GM18511 (cell line): ENCODE measurements around the gene PRPS1.
"Not testable (repeated sequence)": the region's sequence is repeated elsewhere in the genome, so short reads cannot be mapped to it uniquely, and the experiment has no call there.

Experiments used
- ATAC-seq: cut with Tn5 transposase; IDR thresholded peaks from one replicate; pipeline ENCODE4 v1.9.1; 2021; ENCODE audit warnings: mild to moderate bottlenecking, moderate library complexity; ENCODE audit not compliant: unreplicated experiment

The PRPS1 gene

GRCh38 chrX:107627838-107628661 is at the start of gene PRPS1:
Gene PRPS1, plus strand, starts transcription at chrX:107628510. Its CDS starts 119 bp downstream, at chrX:107628629.
- peak; percentile 98 for ATAC-seq

DNA sequence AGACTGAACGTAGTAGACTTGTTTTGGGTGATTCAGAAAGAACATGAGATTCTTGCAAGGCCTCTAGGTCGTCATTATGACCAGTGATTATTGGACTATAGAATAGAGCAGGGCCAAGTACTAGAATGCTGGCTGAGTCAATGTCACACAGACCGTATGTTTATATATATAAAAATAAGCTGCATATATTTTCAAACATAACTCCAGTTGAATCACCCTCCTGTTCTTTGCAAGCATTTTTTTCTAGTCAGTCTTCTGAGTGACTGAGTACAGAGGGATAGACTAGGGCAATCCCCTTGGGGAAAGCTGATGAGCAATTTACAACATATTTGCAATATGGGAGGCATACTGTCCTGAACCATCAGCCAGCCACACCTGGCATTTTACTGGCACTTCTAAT is 48.4 kb upstream of the PRPS1 start:
- no peak for ATAC-seq

GRCh38 chrX:107581923-107582322 is 46.4 kb upstream of the PRPS1 start:
- ATAC-seq = no peak

DNA sequence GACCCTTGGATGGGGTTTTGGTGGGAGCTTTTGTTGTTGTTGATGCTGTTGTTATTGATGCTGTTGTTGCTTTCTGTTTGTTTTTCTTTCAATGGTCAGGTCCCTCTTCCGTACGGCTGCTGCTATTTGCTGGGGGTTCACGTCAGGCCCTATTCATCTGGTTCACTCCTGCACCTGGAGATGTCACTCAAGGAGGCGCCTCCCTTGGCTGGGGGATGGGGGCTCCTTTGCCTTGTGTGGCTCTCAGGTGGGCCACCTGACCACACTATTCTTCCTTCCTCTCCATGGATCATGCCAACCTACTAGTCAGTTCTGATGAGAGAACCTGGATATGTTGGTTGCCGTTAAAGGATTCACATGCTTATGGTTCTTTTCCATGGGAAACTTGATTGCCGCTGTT is 39.1 kb upstream of the PRPS1 start:
- no peak for ATAC-seq

DNA sequence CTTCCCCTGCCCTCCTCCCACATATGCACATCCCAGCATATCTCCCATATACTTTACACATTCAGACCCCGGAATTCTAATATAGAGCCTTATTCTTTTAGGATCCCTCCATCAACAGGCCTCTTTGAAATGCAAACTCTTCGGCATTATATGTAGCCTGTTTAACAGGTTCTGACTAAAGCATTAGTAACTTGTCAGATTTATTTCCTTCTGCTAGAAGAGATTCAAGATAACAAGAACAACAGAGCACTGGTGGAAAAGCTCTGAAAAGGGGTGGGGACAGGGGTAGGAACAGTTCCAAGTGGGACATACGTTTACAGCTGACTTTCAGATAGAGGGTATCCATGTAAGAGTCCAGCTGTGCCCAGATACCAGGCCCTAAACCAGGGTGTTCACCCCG is 31.7 kb upstream of the PRPS1 start:
- ATAC-seq = no peak

DNA sequence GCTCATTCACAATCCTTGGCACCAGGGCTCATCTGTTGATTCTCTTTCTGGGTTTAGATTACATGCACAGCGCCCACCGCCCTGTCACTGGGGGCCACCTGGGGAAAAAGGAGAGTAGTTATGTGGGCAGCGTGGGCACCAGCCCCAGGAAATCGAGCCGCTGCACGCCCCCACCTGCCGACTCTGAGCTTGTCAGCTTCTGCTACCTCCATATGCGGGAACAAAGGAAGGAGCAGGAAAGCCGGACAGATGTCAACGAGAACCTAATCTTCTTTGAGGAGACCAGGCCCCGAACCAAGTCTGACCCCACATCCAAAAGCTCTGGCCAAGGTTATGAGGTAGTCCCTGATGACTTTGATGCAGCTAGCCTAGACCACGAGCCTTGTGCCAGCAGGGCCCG is 31.0 kb upstream of the PRPS1 start:
- no peak for ATAC-seq

DNA sequence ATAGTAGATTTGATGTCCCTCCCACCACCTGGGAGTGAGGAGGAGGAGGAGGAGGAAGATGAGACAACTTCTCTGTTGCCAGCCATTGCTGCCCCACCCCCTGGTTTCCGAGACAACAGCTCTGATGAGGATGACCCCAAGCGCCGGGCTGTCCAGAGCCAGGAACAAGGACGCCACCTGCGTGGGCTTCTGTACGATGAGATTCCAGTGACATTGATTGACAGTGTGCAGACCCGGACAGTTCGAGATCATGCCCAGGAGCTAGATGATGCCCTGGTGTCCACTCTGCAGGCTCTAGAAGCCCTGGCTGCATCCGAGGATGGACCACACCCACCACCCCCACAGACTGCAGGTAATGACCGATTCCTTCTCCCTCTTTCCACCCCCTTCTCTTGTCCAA is 30.5 kb upstream of the PRPS1 start:
- no peak for ATAC-seq

- no peak for ATAC-seq
Measured at GRCh38 chrX:107599450-107599861, 28.9 kb upstream of the PRPS1 start.

DNA sequence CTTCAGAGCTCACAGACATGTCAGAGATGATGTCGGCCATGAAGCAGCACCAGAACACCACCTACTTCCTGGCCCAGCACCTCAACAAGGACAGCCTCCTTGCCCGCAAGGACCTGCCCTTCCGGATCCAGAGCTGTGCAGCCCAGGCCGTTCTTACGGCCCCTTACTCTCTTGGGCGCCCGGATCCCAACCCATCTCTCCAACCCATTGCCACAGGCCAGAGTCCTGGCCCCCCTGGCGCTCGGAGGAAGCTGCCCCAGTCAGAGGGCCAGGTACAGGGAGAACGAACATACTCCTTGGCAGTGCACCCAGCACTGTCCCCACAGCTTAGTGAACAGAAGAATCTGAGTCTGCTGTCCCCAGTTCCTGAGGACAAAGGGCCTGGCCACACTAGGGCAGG is 27.9 kb upstream of the PRPS1 start:
- no peak for ATAC-seq

GRCh38 chrX:107601326-107601725 is 27.0 kb upstream of the PRPS1 start:
- no peak for ATAC-seq

- no peak for ATAC-seq
Measured at GRCh38 chrX:107601759-107602158, 26.6 kb upstream of the PRPS1 start.

GRCh38 chrX:107602694-107603239 is 25.5 kb upstream of the PRPS1 start:
- no peak for ATAC-seq

- ATAC-seq = no peak
Measured at GRCh38 chrX:107603429-107604159, 24.7 kb upstream of the PRPS1 start.

GRCh38 chrX:107609061-107609460 is 19.2 kb upstream of the PRPS1 start:
- ATAC-seq = not testable (repeated sequence)

- no peak for ATAC-seq
Measured at GRCh38 chrX:107610667-107611066, 17.6 kb upstream of the PRPS1 start.

GRCh38 chrX:107619885-107620322 is 8.4 kb upstream of the PRPS1 start:
- no peak for ATAC-seq

DNA sequence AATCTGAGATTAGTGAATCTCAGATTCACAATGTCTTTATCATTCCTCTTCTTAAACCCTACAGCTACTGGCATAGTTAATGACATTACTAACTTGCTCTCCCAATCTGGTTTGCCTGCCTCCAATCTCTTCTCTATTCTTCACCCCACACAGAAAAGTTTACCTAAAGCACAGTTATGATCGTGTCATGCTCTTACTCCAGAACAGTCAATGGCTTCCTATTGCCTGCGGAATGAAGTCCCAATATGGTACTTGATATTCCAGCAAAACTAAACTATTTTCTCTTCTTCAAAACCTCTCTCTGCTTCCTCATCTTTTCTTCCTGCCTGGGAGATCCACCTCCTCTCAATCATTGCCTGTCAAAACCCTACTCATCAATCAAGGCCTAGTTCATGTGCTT is 3.4 kb upstream of the PRPS1 start:
- no peak for ATAC-seq

- no peak for ATAC-seq
Measured at GRCh38 chrX:107625739-107626138, 2.6 kb upstream of the PRPS1 start.

- no peak for ATAC-seq
Measured at GRCh38 chrX:107626481-107626880, 1.8 kb upstream of the PRPS1 start.

DNA sequence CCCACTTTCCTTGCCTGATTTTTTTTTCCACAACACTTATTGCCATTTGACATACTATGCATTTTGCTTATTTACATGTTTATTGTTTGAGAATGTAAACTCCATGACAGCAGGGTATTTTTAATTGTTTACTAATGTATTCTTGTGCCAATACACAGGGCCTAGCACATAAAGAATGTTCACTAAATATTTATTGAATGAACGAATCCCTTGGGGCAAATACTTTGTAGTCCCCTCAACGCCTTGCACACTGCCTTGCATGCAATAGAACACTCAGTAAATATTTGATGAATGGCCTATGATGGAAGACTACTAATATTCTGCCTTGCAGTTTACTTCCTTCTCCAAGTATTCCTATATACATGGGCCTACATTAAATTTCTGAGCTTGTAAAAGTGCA is 1.4 kb upstream of the PRPS1 start:
- ATAC-seq = no peak

- ATAC-seq = peak; percentile 51
Measured at GRCh38 chrX:107628662-107629539, 591 bp downstream of the PRPS1 start.
